ENCODE measurements around the gene PDZK1IP1. TPM values are rescaled to one million over a fixed set of nuclear protein-coding genes. Genes with fewer than 3 reads are reported as not detected.

PDZK1IP1 gene
- total and polyA plus RNA-seq, 2 of the 4 experiments (the other 2 are of a cell fraction) = not detected

DNA sequence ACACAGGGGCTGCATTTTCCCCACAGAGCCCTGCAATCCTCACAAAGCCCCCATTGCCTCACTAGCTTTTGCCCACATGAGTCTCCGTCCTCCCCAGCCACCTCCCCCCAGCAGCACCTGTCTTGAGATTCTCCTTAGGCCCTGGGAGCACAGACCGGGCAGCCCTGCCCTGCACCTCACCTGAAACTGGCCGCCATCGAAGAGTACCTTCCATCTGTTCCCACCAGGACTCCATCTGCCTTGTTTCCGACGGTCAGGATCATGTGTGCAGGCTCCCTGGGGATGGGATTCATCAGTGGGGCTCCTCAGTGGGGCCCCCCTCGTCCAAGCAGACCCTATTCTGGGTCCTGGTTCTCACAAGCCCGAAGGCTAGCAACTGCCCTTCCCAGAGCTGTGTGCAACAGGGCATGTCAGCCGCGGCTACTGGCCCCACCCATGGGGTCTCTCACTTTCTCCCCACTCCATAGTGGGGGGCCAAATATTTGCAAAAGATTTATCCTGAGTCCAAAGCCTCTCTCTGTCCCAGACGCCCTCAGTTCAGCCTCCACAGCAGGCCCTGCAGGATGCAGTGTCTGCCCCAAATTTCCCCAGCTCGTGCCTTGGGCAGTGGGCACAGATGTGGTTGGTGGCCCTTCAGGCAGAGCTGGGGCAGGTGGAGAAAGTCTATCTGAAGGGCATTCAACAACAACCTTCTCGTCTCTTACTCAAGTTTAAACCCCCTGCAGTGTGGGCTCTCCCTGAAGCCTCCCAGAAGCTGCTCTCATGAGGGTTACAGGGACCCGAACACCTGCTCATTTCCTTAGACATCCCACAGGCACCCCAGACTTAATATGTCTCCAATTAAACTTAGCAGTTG lies 4.8 kb downstream of the PDZK1IP1 start (continued):
- no peak for TF ChIP-seq MXI1 (IDR thresholded peaks at IDR 0.05; ENCODE audit: borderline replicate concordance, low read depth, low read length)

DNA sequence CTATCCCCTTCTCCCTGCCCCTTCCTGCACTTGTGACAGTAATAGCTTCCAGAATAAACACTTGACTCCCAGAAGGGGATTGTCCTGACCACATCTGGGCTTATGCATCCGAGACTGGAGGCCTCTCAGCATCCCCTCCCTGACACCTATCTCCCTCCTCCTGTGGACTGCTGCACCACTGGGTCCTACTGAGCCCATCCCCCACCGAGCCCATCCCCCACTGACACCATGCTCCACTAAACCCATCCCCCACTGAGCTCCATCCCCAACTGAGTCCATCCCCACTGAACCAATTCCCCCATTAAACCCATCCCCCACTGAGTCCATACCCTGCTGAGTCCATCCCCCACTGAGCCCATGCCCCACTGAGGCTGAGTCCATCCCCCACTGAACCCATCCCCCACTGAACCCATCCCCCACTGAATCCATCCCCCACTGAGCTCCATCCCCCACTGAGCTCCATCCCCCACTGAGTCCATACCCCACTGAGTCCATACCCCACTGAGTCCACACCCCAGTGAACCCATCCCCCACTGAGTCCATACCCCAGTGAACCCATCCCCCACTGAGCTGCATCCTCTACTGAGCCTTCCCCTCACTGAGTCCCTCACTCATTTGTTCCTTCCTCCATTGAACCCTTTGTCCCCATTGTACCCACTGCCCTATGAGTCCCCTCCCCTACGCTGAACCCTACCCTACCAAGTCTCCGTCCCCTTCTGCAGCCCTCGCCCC lies 5.6 kb downstream of the PDZK1IP1 start:
- ATAC-seq (ENCODE audit: low read depth) (no peak), DNase-seq (no peak)
- H3K56ac ChIP-seq (ENCODE audit: extremely low read depth, insufficient read depth, low read length) = no peak overlapping the region
- H3K14ac ChIP-seq (replicated peaks; ENCODE audit: low read depth, low read length) = no peak overlapping the region
- in situ Hi-C loops (cut with MboI; ENCODE audit: low sequenced_read_pairs) = loop anchor here (5.0 to 10.0 kb wide), 2 partner anchors 238 to 531 kb away; no protein-coding TSS in a partner anchor
- no peak overlapping the region for H2BK120ac ChIP-seq (ENCODE audit: low read depth, low read length)
- H3K36me3 ChIP-seq (ENCODE audit: control insufficient read depth, insufficient read depth, low read length) = no peaks in the 10 kb centered on the region
- ChIA-PET POLR2A (ENCODE audit: unreplicated experiment) (no interaction called here), CTCF (interaction anchor here (0.6 kb wide), 2 partner anchors 194 to 490 kb away, joined by 3 to 4 read pairs; no protein-coding TSS in a partner anchor)
- H2AFZ ChIP-seq (replicated peaks; ENCODE audit: low read length, poor library complexity) = no peak overlapping the region
- H4K91ac ChIP-seq (ENCODE audit: insufficient read depth, low read depth, low read length) = no peak overlapping the region
- no peaks in the 10 kb centered on the region for H3K9me1 ChIP-seq (ENCODE audit: insufficient read depth, low read length)
- no peak overlapping the region for H4K8ac ChIP-seq (ENCODE audit: low read depth in 2 of 2, low read length in 2 of 2)
- no peak overlapping the region for H2AK5ac ChIP-seq (ENCODE audit: low read depth, low read length)
- no peak overlapping the region for H3K18ac ChIP-seq (ENCODE audit: low read depth, low read length)
- peak overlapping the region; percentile 24 for H2AK9ac ChIP-seq (replicated peaks; ENCODE audit: low read depth, low read length, poor library complexity)
- H3K27me3 ChIP-seq (ENCODE audit: control insufficient read depth, insufficient read depth, low read length) = peaks cover 2% of the 10 kb centered on the region; the same call in 1 of the 2 replicates
- H4K5ac ChIP-seq (ENCODE audit: low read depth, low read length) = no peak overlapping the region
- no peak overlapping the region for H2BK20ac ChIP-seq (ENCODE audit: low read depth, low read length)
- H3K4ac ChIP-seq (ENCODE audit: low read depth, low read length) = no peak overlapping the region
- intact Hi-C loops (cut with micrococcal nuclease) = no loop called here
- H3K4me1 ChIP-seq (ENCODE audit: control insufficient read depth, insufficient read depth, low read length) = no peaks in the 10 kb centered on the region
- H4K20me1 ChIP-seq (ENCODE audit: insufficient read depth, low read length) = no peaks in the 10 kb centered on the region
- H3K4me3 ChIP-seq (ENCODE audit: insufficient read depth, low read depth, low read length) = no peak overlapping the region
- no peak overlapping the region for H3K4me2 ChIP-seq (ENCODE audit: low read depth, low read length)
- no peak overlapping the region for H3K23ac ChIP-seq (ENCODE audit: low read depth, low read length)
- H3K27ac ChIP-seq (ENCODE audit: insufficient read depth, low read length) = no peak overlapping the region
- no peaks in the 10 kb centered on the region for H3K9me3 ChIP-seq (ENCODE audit: control insufficient read depth, insufficient read depth, low read length)
- 100% methylated on average over 1 of the region's 5 CpGs; no CpG with 5 or more reads in 1 of the 2 experiments for WGBS, 2 experiments (ENCODE audit: extremely low coverage in 2 of 2, insufficient read length in 1 of 2)
- no peak overlapping the region for H2BK15ac ChIP-seq (ENCODE audit: low read depth, low read length)
- no peak overlapping the region for H2BK5ac ChIP-seq (ENCODE audit: low read depth, low read length, poor library complexity, severe bottlenecking)
- H3K79me1 ChIP-seq (ENCODE audit: low read depth in 1 of 2, low read length in 2 of 2) = no peaks in the 10 kb centered on the region
- no TSS peak for BruUV-seq (replicated peaks)
- H3K9ac ChIP-seq (ENCODE audit: low read depth, low read length) = no peak overlapping the region
- dilution Hi-C loops (cut with HindIII; ENCODE audit: low sequenced_read_pairs, unreplicated experiment) = no loop called here
- no peak for TF ChIP-seq SMC3 (IDR thresholded peaks at IDR 0.05; ENCODE audit: low read depth, low read length)
- TF ChIP-seq USF2 (IDR thresholded peaks at IDR 0.05; ENCODE audit: low read depth, low read length) = no peak
- TF ChIP-seq, protein P1, sequence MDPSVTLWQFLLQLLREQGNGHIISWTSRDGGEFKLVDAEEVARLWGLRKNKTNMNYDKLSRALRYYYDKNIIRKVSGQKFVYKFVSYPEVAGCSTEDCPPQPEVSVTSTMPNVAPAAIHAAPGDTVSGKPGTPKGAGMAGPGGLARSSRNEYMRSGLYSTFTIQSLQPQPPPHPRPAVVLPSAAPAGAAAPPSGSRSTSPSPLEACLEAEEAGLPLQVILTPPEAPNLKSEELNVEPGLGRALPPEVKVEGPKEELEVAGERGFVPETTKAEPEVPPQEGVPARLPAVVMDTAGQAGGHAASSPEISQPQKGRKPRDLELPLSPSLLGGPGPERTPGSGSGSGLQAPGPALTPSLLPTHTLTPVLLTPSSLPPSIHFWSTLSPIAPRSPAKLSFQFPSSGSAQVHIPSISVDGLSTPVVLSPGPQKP (IDR thresholded peaks at IDR 0.05; ENCODE audit: borderline replicate concordance, low read depth, low read length) = no peak
- no peak for TF ChIP-seq CTCF (conservative IDR thresholded peaks at IDR 0.05; ENCODE audit: low read depth, low read length)
- no peak for TF ChIP-seq RCOR1 (IDR thresholded peaks at IDR 0.05; ENCODE audit: insufficient replicate concordance, low read length)
- no peak for TF ChIP-seq MAFK (IDR thresholded peaks at IDR 0.05; ENCODE audit: low read depth, low read length)
- TF ChIP-seq MXI1 (IDR thresholded peaks at IDR 0.05; ENCODE audit: borderline replicate concordance, low read depth, low read length) = no peak
- TF ChIP-seq MAZ (IDR thresholded peaks at IDR 0.05; ENCODE audit: borderline replicate concordance, low read depth, low read length) = no peak
- TF ChIP-seq CEBPB (IDR thresholded peaks at IDR 0.05; ENCODE audit: low read depth, low read length) = no peak
- no peak for TF ChIP-seq POLR2A (IDR thresholded peaks at IDR 0.05; ENCODE audit: low read depth, low read length)
